ENCODE results near the gene TMPRSS3. TPM values are rescaled to one million over a fixed set of nuclear protein-coding genes. Genes with fewer than 3 reads are reported as not detected.

TMPRSS3 gene
- total RNA-seq, 1 donor from 2014 or later: 4.1 TPM

- H3K36me3 ChIP-seq: no peaks in the 10 kb centered on the region
- H3K27ac ChIP-seq: no peak overlapping the region
- DNase-seq (peak; percentile 35), ATAC-seq (no peak)
- no peak overlapping the region for H3K4me3 ChIP-seq
- intact Hi-C loops (cut with DNase I): no loop called here
- no peaks in the 10 kb centered on the region for H3K27me3 ChIP-seq
- TF ChIP-seq CTCF (IDR thresholded peaks at IDR 0.05): no peak
- H3K4me1 ChIP-seq: no peaks in the 10 kb centered on the region
- no peaks in the 10 kb centered on the region for H3K9me3 ChIP-seq
Observed at GRCh38 chr21:42347601-42348327, 48.1 kb downstream of the TMPRSS3 start.

- ATAC-seq: no peak
- no peak for DNase-seq
Observed at GRCh38 chr21:42346866-42347600, 48.8 kb downstream of the TMPRSS3 start.

GRCh38 chr21:42346441-42346840 is 49.4 kb downstream of the TMPRSS3 start:
- H3K4me3 ChIP-seq: no peak overlapping the region

More at GRCh38 chr21:42346866-42347600, 48.8 kb downstream of the TMPRSS3 start:
- no peaks in the 10 kb centered on the region for H3K27me3 ChIP-seq
- no peak for TF ChIP-seq CTCF (IDR thresholded peaks at IDR 0.05)
- H3K4me3 ChIP-seq: no peak overlapping the region
- no peaks in the 10 kb centered on the region for H3K36me3 ChIP-seq
- intact Hi-C loops (cut with DNase I): no loop called here
- no peaks in the 10 kb centered on the region for H3K4me1 ChIP-seq
- no peak overlapping the region for H3K27ac ChIP-seq
- no peaks in the 10 kb centered on the region for H3K9me3 ChIP-seq

GRCh38 chr21:42344631-42345030 is 51.2 kb downstream of the TMPRSS3 start:
- Histone ChIP-seq H3K27me3 (no peaks in the 10 kb centered on the region), H3K9me3 (no peaks in the 10 kb centered on the region), H3K4me3 (no peak overlapping the region), H3K27ac (no peak overlapping the region), H3K4me1 (no peaks in the 10 kb centered on the region), H3K36me3 (no peaks in the 10 kb centered on the region)
- intact Hi-C loops (cut with DNase I): no loop called here
- no peak for DNase-seq
- no peak for TF ChIP-seq CTCF (IDR thresholded peaks at IDR 0.05)
- no peak for ATAC-seq

More at GRCh38 chr21:42346441-42346840, 49.4 kb downstream of the TMPRSS3 start:
- no peak for TF ChIP-seq CTCF (IDR thresholded peaks at IDR 0.05)
- DNase-seq (no peak), ATAC-seq (no peak)
- Histone ChIP-seq H3K36me3 (no peaks in the 10 kb centered on the region), H3K4me1 (no peaks in the 10 kb centered on the region), H3K27me3 (no peaks in the 10 kb centered on the region), H3K27ac (no peak overlapping the region), H3K9me3 (no peaks in the 10 kb centered on the region)
- intact Hi-C loops (cut with DNase I): no loop called here

GRCh38 chr21:42343963-42344510 is 51.8 kb downstream of the TMPRSS3 start:
- intact Hi-C loops (cut with DNase I): no loop called here
- no peak for ATAC-seq

More at GRCh38 chr21:42343963-42344510, 51.8 kb downstream of the TMPRSS3 start:
- Histone ChIP-seq H3K9me3 (no peaks in the 10 kb centered on the region), H3K4me1 (no peaks in the 10 kb centered on the region), H3K27me3 (no peaks in the 10 kb centered on the region), H3K4me3 (no peak overlapping the region), H3K27ac (no peak overlapping the region), H3K36me3 (no peaks in the 10 kb centered on the region)
- no peak for TF ChIP-seq CTCF (IDR thresholded peaks at IDR 0.05)
- no peak for DNase-seq

Data from upper lobe of right lung (tissue), 1 donor.